Right renal cortex interstitium (tissue), 3 donors: ENCODE data around the gene XRCC5. TPM values are rescaled to one million over a fixed set of nuclear protein-coding genes. Genes with fewer than 3 reads are reported as not detected.

ENCODE experiments used
- DNase-seq, 3 donors: peaks; one replicate each; pipeline ENCODE4 v3.0.0-alpha.2; 2013; ENCODE audit warnings: low read depth in 3 of 3, low spot score in 2 of 3
- polyA plus RNA-seq, 3 donors: library from polyadenylated mRNA; unstranded; fragments of 120-200 nt; gene quantifications; one replicate each; pipeline ENCODE4 v1.2.1, GENCODE V29; 2013; ENCODE audit not compliant: insufficient read length in 3 of 3

Gene XRCC5
- polyA plus RNA-seq, 3 donors, result 364 to 420 (median 409) TPM

GRCh38 chr2:216220976-216221375 lies 111.8 kb downstream of the XRCC5 start:
- DNase-seq, result no peak

- DNase-seq, result no peak
Measured at GRCh38 chr2:216221811-216222210, 112.7 kb downstream of the XRCC5 start.

- no peak for DNase-seq
Measured at GRCh38 chr2:216222650-216223352, 113.7 kb downstream of the XRCC5 start.

GRCh38 chr2:216224388-216224787 lies 115.2 kb downstream of the XRCC5 start:
- no peak for DNase-seq

- DNase-seq, result no peak
Measured at GRCh38 chr2:216229277-216229914, 120.2 kb downstream of the XRCC5 start.

- DNase-seq, result no peak
Measured at GRCh38 chr2:216231867-216232266, 122.7 kb downstream of the XRCC5 start.

GRCh38 chr2:216232721-216233120 lies 123.6 kb downstream of the XRCC5 start:
- no peak for DNase-seq

GRCh38 chr2:216233281-216233995 lies 124.3 kb downstream of the XRCC5 start:
- no peak for DNase-seq

- no peak for DNase-seq
Measured at GRCh38 chr2:216234106-216234505, 125.0 kb downstream of the XRCC5 start.

- DNase-seq, result no peak
Measured at GRCh38 chr2:216235462-216235861, 126.3 kb downstream of the XRCC5 start.

- no peak for DNase-seq
Measured at GRCh38 chr2:216235896-216236295, 126.7 kb downstream of the XRCC5 start.

- no peak for DNase-seq
Measured at GRCh38 chr2:216236486-216236885, 127.3 kb downstream of the XRCC5 start.

GRCh38 chr2:216242365-216242764 lies 133.2 kb downstream of the XRCC5 start:
- no peak for DNase-seq

- no peak for DNase-seq
Measured at GRCh38 chr2:216243026-216243425, 133.9 kb downstream of the XRCC5 start.

- no peak for DNase-seq
Measured at GRCh38 chr2:216245391-216245975, 136.3 kb downstream of the XRCC5 start.

GRCh38 chr2:216246766-216247165 lies 137.6 kb downstream of the XRCC5 start:
- no peak for DNase-seq

Other genes starting within 250 kb of the XRCC5 start
- 10 to 100 TPM; 16.0 to 20.1 (median 19.6) TPM for gene MREG, start 95.8 kb upstream of the XRCC5 start, polyA plus RNA-seq
- gene PECR, start 27.5 kb upstream of the XRCC5 start, polyA plus RNA-seq, result 10 to 100 TPM; 44.3 to 52.3 (median 45.6) TPM
- gene TMEM169, start 27.4 kb upstream of the XRCC5 start, polyA plus RNA-seq, result 10 to 100 TPM; 13.4 to 15.8 (median 14.1) TPM